ENCODE measurements around the gene ITGA1.

DNA sequence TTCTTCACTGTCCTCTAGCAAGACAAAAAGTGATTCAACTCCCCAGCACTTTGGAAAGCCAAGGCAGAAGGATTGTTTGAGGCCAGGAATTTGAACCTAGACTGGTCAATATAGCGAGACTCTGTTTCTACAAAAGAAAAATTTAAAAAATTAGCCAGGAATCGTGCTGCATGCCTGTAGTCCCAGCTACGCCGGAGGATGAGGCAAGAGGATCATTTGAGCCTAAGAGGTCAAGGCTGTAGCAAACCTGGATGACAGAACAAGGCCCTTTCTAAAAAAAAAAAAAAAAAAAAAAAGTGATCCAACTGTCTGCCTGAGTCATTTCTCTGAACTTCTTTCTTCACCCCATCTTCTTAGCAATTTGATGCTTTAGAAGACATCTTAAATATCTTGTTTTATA lies 213.8 kb downstream of the ITGA1 start:
- TF ChIP-seq MAX (IDR thresholded peaks at IDR 0.05), result no peak
- TF ChIP-seq, protein P1, sequence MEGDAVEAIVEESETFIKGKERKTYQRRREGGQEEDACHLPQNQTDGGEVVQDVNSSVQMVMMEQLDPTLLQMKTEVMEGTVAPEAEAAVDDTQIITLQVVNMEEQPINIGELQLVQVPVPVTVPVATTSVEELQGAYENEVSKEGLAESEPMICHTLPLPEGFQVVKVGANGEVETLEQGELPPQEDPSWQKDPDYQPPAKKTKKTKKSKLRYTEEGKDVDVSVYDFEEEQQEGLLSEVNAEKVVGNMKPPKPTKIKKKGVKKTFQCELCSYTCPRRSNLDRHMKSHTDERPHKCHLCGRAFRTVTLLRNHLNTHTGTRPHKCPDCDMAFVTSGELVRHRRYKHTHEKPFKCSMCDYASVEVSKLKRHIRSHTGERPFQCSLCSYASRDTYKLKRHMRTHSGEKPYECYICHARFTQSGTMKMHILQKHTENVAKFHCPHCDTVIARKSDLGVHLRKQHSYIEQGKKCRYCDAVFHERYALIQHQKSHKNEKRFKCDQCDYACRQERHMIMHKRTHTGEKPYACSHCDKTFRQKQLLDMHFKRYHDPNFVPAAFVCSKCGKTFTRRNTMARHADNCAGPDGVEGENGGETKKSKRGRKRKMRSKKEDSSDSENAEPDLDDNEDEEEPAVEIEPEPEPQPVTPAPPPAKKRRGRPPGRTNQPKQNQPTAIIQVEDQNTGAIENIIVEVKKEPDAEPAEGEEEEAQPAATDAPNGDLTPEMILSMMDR (IDR thresholded peaks at IDR 0.05; ENCODE audit: low read depth, low read length, missing input control), result no peak
- TF ChIP-seq JUND (IDR thresholded peaks at IDR 0.05), result no peak
- TF ChIP-seq, protein P2, sequence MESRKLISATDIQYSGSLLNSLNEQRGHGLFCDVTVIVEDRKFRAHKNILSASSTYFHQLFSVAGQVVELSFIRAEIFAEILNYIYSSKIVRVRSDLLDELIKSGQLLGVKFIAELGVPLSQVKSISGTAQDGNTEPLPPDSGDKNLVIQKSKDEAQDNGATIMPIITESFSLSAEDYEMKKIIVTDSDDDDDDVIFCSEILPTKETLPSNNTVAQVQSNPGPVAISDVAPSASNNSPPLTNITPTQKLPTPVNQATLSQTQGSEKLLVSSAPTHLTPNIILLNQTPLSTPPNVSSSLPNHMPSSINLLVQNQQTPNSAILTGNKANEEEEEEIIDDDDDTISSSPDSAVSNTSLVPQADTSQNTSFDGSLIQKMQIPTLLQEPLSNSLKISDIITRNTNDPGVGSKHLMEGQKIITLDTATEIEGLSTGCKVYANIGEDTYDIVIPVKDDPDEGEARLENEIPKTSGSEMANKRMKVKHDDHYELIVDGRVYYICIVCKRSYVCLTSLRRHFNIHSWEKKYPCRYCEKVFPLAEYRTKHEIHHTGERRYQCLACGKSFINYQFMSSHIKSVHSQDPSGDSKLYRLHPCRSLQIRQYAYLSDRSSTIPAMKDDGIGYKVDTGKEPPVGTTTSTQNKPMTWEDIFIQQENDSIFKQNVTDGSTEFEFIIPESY (IDR thresholded peaks at IDR 0.05), result no peak
- no peak for TF ChIP-seq YY1 (IDR thresholded peaks at IDR 0.05)

Data from liver (tissue), 3 donors.